Measurements from ENCODE around the gene DOCK8.
"Not testable (repeated sequence)": the region's sequence is repeated elsewhere in the genome, so short reads cannot be mapped to it uniquely, and the experiment has no call there.

The DOCK8 gene

GRCh38 chr9:224582-225520 is 10.2 kb downstream of the DOCK8 start:
- DNase-seq (ENCODE audit: low spot score), result no peak

DNA sequence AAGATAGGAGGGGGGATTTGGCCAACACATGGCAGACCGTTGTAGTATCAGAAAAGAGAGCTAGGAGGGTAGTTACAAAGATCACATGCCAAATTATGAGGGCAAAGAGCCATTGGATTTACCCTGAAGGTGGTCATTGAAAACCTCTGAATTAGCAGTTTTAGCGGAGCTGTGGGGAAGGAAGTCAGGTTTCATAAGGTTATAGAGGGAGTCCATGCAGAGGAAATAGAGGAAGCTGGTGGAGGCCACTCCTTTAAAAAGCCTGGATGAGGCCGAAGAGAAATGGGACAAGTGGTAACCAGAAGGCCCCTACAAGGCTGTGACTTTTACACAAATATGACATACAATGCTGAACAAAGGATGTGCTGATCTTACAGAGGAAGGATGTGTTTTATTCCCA is 13.2 kb downstream of the DOCK8 start:
- no peak for DNase-seq (ENCODE audit: low spot score)

- DNase-seq (ENCODE audit: low spot score), result no peak
Measured at GRCh38 chr9:228929-229695, 14.4 kb downstream of the DOCK8 start.

- not testable (repeated sequence) for DNase-seq (ENCODE audit: low spot score)
Measured at GRCh38 chr9:231625-232024, 17.0 kb downstream of the DOCK8 start.

DNA sequence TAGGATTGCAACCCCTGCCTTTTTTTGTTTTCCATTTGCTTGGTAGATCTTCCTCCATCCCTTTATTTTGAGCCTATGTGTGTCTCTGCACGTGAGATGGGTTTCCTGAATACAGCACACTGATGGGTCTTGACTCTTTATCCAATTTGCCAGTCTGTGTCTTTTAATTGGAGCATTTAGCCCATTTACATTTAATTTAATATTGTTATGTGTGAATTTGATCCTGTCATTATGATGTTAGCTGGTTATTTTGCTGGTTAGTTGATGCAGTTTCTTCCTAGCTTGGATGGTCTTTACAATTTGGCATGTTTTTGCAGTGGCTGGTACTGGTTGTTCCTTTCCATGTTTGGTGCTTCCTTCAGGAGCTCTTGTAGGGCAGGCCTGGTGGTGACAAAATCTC is 19.0 kb downstream of the DOCK8 start:
- DNase-seq (ENCODE audit: low spot score), result not testable (repeated sequence)

DNA sequence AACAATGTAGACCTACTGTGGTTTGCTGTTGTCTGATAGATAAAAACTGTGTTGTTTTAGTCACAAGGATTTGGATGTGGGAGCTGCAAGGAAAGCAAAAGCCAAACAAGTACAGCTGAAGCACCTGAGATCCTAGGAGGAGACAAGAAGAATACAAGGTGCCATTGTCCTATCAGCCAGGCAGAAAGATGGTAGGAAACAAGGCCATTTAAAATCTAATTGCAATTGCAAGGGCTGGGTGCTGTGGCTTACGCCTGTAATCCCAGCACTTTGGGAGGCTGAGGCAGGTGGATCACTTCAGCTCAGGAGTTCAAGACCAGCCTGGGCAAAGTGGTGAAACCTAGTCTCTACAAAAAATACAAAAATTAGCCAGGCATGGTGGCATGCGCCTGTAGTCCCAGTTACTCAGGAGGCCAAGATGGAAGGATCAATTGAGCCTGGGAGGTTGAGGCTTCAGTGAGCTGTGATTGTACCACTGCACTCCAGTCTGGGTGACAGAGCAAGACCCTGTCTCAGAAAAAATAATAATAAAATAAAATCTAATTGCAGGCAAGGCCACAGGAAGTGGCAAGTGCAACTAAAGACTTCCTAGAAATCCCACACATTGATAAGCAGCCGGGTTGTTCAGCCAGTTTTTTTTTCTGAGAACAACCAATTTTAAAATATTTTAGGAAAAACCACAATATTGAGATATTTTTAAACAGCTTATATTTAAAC is 22.6 kb downstream of the DOCK8 start:
- DNase-seq (ENCODE audit: low spot score), result no peak

DNA sequence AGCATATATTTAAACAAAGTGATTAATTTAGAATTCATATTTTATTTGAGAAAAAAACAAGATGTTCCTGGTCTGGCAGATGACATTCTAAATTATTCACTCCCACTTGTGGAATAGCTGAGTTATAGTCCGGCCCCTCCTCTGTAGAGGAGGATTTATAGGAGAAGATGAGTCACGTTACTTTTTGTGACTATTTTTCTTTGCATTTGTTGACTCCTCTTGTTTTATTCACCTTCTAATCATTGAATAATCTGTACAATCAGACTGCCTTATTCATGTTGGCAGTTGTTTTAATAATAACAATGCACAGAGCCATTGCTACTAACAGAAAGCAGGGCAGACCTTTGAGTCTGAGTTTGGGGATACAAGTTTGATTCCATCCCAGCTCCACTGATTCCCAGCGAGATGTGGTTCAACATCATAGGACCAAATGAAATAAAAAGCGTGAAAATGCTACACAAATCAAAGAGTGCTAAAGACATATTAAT is 23.2 kb downstream of the DOCK8 start:
- no peak for DNase-seq (ENCODE audit: low spot score)

GRCh38 chr9:242461-243080 is 27.9 kb downstream of the DOCK8 start:
- no peak for DNase-seq (ENCODE audit: low spot score)

DNA sequence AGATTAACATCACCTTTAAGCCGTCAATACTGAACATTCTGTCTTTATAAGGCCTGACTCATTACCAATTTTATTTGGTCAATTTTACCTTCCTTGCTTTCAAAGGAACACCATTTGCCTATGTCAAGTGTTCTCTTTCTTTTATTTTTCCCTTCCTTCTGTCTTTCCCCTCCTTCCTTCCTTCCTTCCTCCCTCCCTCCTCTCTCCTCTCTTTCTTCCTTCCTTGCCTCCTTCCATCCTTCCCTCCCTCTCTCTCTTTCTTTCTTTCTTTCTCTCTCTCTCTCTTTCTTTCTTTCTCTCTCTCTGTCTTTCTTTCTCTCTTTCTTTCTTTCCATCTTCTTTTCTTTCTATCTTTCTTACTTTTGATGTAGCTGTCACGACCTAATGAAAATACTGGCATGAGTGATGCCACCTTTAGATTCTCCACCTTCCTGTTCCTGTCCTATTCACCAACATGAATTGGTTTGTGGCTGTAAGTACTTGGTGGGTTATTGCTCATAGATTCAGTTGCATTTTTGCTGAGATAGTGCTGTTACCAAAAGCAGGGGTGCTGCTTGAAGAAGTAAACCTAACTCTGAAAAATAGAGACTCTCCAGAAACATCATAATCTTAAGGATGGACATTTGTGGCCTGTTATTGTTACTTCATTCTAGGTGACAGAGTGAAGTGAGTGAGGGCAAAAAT is 33.8 kb downstream of the DOCK8 start:
- no peak for DNase-seq (ENCODE audit: low spot score)

DNA sequence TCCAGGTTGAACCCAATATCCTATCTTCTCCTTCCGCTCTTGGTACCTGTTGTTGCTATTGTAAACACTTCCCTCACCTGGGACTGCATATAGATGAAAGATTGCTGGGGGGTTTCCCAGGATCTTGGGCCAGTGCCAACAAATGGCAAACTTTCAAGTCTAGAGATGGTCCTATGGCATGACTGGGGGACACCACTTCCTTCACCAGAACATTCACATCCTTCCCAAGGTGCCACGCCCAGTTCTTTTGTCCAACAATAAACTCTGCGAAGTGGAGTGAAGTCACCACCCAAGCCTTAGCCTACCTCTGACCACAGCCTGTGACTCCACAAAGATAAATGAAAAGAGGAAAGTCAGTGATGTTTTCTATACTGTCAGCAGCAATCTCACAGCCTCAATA is 34.4 kb downstream of the DOCK8 start:
- no peak for DNase-seq (ENCODE audit: low spot score)

GRCh38 chr9:250039-250438 is 35.4 kb downstream of the DOCK8 start:
- no peak for DNase-seq (ENCODE audit: low spot score)

DNA sequence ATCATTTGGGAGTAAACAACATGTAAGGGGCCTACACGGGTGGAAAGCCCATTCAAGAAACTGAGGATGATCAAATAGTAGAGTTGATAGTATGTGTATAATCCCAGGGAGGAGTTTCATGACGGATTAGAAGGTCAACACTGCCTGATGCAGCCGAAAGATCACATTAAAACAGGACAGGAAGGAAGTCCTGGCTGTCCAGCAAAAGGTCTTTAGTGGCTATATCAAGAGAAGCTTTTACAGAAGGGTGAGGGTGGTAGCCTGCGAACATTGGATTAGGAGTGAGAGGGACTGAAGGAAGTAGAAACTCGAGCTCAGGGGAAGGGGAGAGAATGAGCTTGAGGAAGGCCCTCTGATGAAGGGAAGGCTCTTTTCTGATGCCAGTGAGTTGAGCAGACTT is 36.0 kb downstream of the DOCK8 start:
- no peak for DNase-seq (ENCODE audit: low spot score)

DNA sequence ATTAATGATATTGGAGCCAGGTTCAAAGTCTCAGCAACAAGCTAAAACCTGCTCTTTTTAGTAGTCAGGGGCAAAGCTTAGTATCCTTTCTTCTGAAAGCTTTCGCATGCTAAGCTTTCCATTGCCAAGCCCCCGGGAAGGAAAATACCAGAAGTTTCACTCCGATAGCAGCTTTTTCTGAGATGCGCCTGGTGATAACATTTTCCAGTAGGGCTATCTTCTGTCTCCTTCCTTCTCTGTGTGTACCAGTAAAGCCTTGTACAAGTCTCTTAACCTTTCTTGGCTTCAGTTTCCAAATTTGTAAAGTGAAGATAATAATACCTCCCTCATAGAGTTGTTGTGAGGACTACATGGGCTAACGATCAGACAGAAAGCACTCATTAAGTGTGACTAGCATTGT is 36.7 kb downstream of the DOCK8 start:
- DNase-seq (ENCODE audit: low spot score), result no peak

DNA sequence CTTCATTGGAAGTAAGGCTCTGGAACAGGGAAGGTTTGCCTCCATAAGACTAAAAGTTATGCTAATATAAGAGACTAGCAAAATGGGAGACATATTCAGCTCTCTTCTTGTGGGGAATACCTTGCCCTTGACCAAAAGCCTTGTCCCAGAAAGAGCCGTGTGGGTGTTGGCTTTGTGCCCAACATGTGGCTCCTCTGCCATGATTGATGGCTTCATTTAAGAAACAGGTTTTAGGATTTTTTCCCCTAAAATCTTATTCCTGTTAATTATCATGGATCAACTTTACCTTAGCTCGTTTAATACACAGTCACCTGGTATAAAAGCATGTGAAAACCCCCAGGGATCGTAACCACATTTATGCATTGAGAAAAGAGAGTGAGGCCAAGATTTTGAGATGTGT is 38.9 kb downstream of the DOCK8 start:
- DNase-seq (ENCODE audit: low spot score), result no peak

DNA sequence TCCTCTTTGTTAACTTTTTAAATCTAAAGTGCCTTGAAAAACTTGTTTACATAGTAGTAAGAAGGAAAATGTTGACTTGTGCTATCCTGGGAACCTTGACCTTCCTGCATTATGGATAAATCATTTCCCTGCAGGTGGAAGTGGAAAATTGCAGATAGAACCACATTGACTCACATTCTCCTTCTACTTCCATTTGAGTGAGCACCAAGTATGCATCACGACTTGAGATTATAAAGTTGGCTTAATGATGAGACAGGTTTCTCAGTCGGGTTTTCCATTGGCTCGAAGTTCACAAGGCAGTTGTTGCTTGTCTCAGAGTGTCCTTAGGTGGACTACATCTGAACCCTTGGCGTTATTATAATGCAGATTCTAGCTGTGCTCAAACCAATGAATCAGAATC is 39.9 kb downstream of the DOCK8 start:
- no peak for DNase-seq (ENCODE audit: low spot score)

- no peak for DNase-seq (ENCODE audit: low spot score)
Measured at GRCh38 chr9:257957-258356, 43.3 kb downstream of the DOCK8 start.

DNA sequence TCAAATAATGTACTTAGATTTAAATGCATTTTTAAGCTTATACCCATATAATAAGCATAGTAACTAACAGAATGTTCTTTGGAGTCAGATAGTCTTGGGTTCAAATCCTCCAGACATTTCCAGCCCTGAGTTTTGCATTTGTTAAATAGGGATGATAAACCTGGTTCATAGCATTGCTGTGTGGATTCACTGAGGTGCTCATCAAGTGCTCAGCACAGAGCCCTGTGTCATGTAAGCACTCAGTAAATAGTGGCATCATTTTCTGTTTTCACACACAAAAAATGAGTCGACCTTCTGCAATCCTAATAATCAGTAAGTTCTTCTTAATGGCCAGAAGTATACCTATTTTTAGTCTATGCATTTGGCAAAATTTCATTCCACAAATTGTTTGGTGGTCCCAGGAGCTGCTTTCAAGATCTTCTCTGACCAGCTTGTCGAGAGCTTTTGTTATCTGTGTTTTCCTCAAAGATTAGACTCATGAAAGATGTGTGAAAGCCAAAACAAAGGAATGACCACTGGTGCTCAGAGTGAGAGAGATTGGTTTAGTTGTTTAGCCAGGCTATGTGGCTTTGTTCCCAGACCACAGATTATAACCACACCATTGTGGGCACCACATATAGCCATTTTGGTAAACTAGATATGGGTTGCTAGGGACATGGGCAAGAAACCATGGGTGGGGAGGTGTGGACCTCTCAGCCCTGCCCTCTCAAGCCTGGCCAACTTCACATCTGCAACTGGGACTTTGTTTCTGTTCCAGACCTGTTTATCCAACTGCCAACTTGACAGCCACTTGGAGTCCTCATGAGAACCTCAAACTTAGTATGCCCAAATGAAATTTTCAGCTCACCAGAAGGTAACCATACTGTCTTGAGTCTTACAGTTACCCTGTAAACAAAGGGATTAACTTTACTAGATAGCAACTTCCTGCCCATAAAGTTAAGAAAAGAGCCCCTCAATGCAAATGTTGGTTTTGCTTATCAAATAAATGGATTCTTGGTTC is 45.0 kb downstream of the DOCK8 start:
- DNase-seq (ENCODE audit: low spot score), result no peak

- no peak for DNase-seq (ENCODE audit: low spot score)
Measured at GRCh38 chr9:264231-264630, 49.6 kb downstream of the DOCK8 start.

DNA sequence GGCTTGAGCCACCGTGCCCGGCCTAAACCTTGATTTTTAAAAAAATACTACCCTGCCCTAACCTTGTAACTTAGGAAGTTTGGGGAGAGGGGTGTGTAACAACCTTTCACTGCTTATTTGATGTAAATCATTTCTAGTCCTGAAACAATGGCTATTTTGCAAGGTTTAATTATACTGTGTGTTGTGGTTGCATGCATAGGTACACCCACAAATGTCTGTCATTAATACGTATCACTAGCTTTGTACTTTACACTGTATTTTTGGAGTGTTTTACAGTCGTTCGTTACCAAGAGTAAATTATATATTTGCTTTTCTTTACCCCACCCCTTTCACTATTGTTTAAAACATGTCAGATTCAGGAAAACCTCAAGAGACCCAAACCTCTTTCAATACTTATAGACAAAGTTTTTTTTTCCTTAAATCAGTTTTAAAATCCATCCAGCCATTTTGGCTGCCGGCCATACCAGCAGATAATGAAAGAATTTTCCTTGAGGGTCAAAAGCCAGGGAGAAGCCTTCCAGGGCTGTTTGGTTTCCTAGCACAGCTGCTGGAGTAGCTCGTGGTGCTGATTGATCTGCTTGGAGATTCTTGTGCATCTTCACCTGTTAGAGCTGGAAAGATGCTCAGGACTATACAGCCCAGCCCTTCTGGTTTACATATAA is 50.7 kb downstream of the DOCK8 start:
- DNase-seq (ENCODE audit: low spot score), result no peak

GRCh38 chr9:266228-266627 is 51.6 kb downstream of the DOCK8 start:
- no peak for DNase-seq (ENCODE audit: low spot score)

Measured in left forelimb (tissue), 1 donor.